Lower leg skin (tissue), 3 donors: ENCODE measurements around the gene SORL1.

Source experiments
- CTCF ChIP-seq, 3 donors: fragments of 450-650 bp; IDR thresholded peaks; one replicate each; pipeline ENCODE4 v1.5.1; 2016; ENCODE audit warnings: antibody characterized with exemption in 3 of 3, mild to moderate bottlenecking in 3 of 3, moderate library complexity in 2 of 3
- POLR2A ChIP-seq, 2 donors: fragments of 450-650 bp; IDR thresholded peaks; one replicate each; pipeline ENCODE4 v1.6.1; 2016 to 2017; ENCODE audit warnings: antibody characterized with exemption in 2 of 2, mild to moderate bottlenecking in 1 of 2, moderate library complexity in 1 of 2

- TF ChIP-seq CTCF (IDR thresholded peaks at IDR 0.05) (no peak), POLR2A (IDR thresholded peaks at IDR 0.05) (no peak)
These were observed 1.7 kb upstream of the SORL1 start for GRCh38 chr11:121450401-121450800.
